Mesendoderm (in vitro differentiated cells): ENCODE results near the gene KCNK5.

Source experiments
- DNase-seq: peaks from one replicate; pipeline ENCODE4 v3.0.0; 2013
- H2AK5ac ChIP-seq: 2 replicates; pipeline ENCODE4 v1.6.1; 2013; ENCODE audit warnings: low read length, inconsistent platforms
- H2BK120ac ChIP-seq: 2 replicates; pipeline ENCODE4 v1.6.1; 2013; ENCODE audit warnings: low read depth, mild to moderate bottlenecking, low read length, moderate library complexity, mixed read lengths
- H2BK15ac ChIP-seq: replicated peaks from 2 replicates; pipeline ENCODE4 v1.6.1; 2013; ENCODE audit warnings: low read depth, mild to moderate bottlenecking, moderate library complexity
- H2BK5ac ChIP-seq: 2 replicates; pipeline ENCODE4 v1.6.1; 2013; ENCODE audit warnings: low read length, inconsistent platforms
- H3K18ac ChIP-seq: 2 replicates; pipeline ENCODE4 v1.6.1; 2013; ENCODE audit warnings: mild to moderate bottlenecking, low read length, mixed read lengths
- H3K23ac ChIP-seq: one replicate; pipeline ENCODE4 v1.6.1; 2013; ENCODE audit warnings: low read length
- H3K27ac ChIP-seq: 2 replicates; pipeline ENCODE4 v1.5.1; 2013; ENCODE audit warnings: low read depth, mild to moderate bottlenecking, inconsistent platforms, low read length, moderate library complexity
- H3K27me3 ChIP-seq: 2 replicates; pipeline ENCODE4 v1.6.1; 2013; ENCODE audit warnings: low read length, control low read depth, mild to moderate bottlenecking, inconsistent platforms; ENCODE audit not compliant: insufficient read depth, poor library complexity
- H3K36me3 ChIP-seq: 2 replicates; pipeline ENCODE4 v1.6.1; 2013; ENCODE audit warnings: low read length, inconsistent platforms; ENCODE audit not compliant: control insufficient read depth, insufficient read depth
- H3K4ac ChIP-seq: one replicate; pipeline ENCODE4 v1.6.1; 2013; ENCODE audit warnings: low read depth, mild to moderate bottlenecking, low read length, moderate library complexity
- H3K4me1 ChIP-seq: 2 replicates; pipeline ENCODE4 v1.6.1; 2013; ENCODE audit warnings: low read depth, low read length, inconsistent platforms; ENCODE audit not compliant: control insufficient read depth
- H3K4me2 ChIP-seq: 2 replicates; pipeline ENCODE4 v1.6.1; 2013; ENCODE audit warnings: low read length
- H3K4me3 ChIP-seq: 2 replicates; pipeline ENCODE4 v1.5.1; 2013; ENCODE audit warnings: mild to moderate bottlenecking, low read length
- H3K56ac ChIP-seq: one replicate; pipeline ENCODE4 v1.6.1; 2013; ENCODE audit warnings: low read length
- H3K79me1 ChIP-seq: 2 replicates; pipeline ENCODE4 v1.6.1; 2013; ENCODE audit warnings: low read length, inconsistent platforms
- H3K79me2 ChIP-seq: 2 replicates; pipeline ENCODE4 v1.6.1; 2013; ENCODE audit warnings: mild to moderate bottlenecking, low read length; ENCODE audit not compliant: control insufficient read depth, insufficient read depth
- H3K9ac ChIP-seq: 2 replicates; pipeline ENCODE4 v1.6.1; 2013; ENCODE audit warnings: low read length, inconsistent platforms
- H4K5ac ChIP-seq: one replicate; pipeline ENCODE4 v1.6.1; 2013; ENCODE audit warnings: low read length
- H4K8ac ChIP-seq: one replicate; pipeline ENCODE4 v1.6.1; 2013; ENCODE audit warnings: low read depth, mild to moderate bottlenecking, control low read depth, low read length, moderate library complexity
- WGBS: extraction: QIAGEN DNeasy Blood & Tissue Kit; methylation state at CpG from one replicate; pipeline ENCODE4 v1.1.7; 2013; ENCODE audit warnings: low lambda C conversion rate, missing lambda C conversion rate; ENCODE audit not compliant: insufficient coverage; ENCODE audit errors: extremely low coverage; 5-methylcytosine and 5-hydroxymethylcytosine counted together

Gene KCNK5

DNA sequence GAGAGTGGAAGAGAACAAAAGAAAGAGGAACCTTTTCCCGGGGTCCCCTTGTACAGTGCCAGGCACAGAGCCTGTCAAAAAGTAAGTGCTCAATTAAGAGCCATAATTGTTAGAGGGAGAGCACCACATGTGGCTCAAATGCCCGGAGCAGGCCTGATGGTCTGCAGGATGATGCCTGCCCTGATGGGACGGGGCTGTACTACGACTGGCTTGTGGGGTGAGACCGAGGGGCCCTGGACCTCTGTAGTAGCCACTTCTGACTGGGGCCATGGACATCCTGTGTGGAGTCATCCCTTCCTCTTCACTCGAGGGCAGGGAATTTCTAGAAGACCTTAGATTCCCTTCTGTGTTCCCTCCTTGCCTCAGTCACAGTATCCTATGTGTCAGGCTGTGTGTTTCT is 47.9 kb downstream of the KCNK5 start:
- no peak overlapping the region for H3K56ac ChIP-seq
- H3K4me1 ChIP-seq: no peaks in the 10 kb centered on the region
- DNase-seq: no peak
- no peak overlapping the region for H3K23ac ChIP-seq
- H2AK5ac ChIP-seq: no peak overlapping the region
- H2BK5ac ChIP-seq: no peak overlapping the region
- H3K18ac ChIP-seq: no peak overlapping the region
- no peak overlapping the region for H4K8ac ChIP-seq
- H3K27me3 ChIP-seq: no peaks in the 10 kb centered on the region
- H3K79me2 ChIP-seq: no peaks in the 10 kb centered on the region
- H2BK15ac ChIP-seq: no peak overlapping the region
- no peak overlapping the region for H3K4me2 ChIP-seq
- no peak overlapping the region for H3K4ac ChIP-seq
- no peak overlapping the region for H3K27ac ChIP-seq
- H2BK120ac ChIP-seq: no peak overlapping the region
- H3K9ac ChIP-seq: no peak overlapping the region
- H3K4me3 ChIP-seq: no peak overlapping the region
- no peaks in the 10 kb centered on the region for H3K79me1 ChIP-seq
- H3K36me3 ChIP-seq: no peaks in the 10 kb centered on the region
- H4K5ac ChIP-seq: no peak overlapping the region
- WGBS: no CpG with 5 or more reads among the region's 6 CpGs

DNA sequence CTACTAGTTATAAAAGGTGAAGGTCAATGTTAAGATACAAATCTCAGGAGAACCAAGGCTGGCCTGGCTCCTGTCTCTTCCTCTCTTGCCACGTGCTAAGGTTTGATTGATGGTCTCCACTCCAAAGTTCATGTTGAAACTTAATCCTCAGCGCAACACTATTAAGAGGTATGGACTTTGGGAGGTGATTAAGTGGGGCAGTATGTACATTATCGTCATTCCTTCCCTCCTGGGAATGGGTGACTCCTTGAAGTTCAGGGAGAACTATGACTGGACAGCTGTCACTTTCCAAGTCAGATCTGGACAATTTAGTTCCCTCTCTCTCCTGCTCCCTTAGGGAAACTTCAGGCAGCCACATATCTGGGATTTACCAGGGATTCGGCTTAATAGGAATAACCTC is 50.5 kb downstream of the KCNK5 start:
- no peaks in the 10 kb centered on the region for H3K4me1 ChIP-seq
- no peak overlapping the region for H2BK15ac ChIP-seq
- H3K4me2 ChIP-seq: no peak overlapping the region
- no peaks in the 10 kb centered on the region for H3K27me3 ChIP-seq
- WGBS: no CpG with 5 or more reads among the region's 4 CpGs
- no peak overlapping the region for H3K23ac ChIP-seq
- H3K79me1 ChIP-seq: no peaks in the 10 kb centered on the region
- no peak overlapping the region for H2BK5ac ChIP-seq
- no peak overlapping the region for H3K4ac ChIP-seq
- no peak overlapping the region for H3K56ac ChIP-seq
- H3K4me3 ChIP-seq: no peak overlapping the region
- no peak overlapping the region for H3K9ac ChIP-seq
- no peak overlapping the region for H2AK5ac ChIP-seq
- H3K36me3 ChIP-seq: no peaks in the 10 kb centered on the region
- H4K8ac ChIP-seq: no peak overlapping the region
- no peak overlapping the region for H3K18ac ChIP-seq
- no peak overlapping the region for H3K27ac ChIP-seq
- no peak overlapping the region for H4K5ac ChIP-seq
- no peak for DNase-seq
- H2BK120ac ChIP-seq: no peak overlapping the region
- no peaks in the 10 kb centered on the region for H3K79me2 ChIP-seq

DNA sequence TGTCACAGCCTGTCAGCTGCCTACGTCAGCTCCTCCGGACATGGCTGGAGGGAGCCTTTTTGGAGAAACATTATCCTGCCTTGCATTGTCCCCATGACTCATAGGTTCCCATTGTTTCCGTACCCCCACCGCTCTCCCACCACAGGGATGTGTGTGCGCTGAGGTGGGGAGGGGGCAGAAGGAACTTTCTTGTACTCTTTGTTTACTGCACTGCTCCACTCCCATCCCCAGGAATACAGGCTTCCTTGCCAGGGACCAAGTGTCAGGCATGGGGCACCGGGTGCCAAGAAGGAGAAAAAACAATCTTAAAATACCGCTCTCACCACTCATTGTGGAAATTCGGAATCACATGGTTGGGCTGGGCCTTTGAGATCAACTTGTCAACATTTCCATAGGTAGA is 51.0 kb downstream of the KCNK5 start:
- no peak overlapping the region for H2BK5ac ChIP-seq

DNA sequence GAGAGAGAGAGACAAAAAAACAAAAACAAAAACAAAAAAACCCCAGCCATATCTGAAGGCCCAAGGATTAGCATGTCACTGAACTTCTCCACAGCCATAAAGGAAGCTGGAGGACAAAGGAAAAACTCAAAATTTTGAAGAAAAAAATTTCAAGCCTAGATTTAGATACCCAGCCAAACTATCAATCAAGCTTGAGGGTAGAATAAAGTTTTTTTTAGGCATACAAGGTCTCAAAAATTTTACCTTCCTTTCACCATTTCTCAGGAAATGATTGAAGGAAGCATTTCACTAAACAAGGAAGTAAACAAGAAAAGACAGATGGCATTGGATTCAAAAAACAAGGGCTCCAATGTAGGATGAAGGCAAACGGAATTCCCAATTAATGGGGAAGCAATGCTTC is 52.1 kb downstream of the KCNK5 start:
- no peak overlapping the region for H2BK5ac ChIP-seq
- H4K5ac ChIP-seq: no peak overlapping the region
- H3K4me2 ChIP-seq: no peak overlapping the region
- no peaks in the 10 kb centered on the region for H3K79me1 ChIP-seq
- no peak overlapping the region for H3K18ac ChIP-seq
- no peaks in the 10 kb centered on the region for H3K27me3 ChIP-seq
- no peak overlapping the region for H3K9ac ChIP-seq
- H2BK120ac ChIP-seq: no peak overlapping the region
- no peak overlapping the region for H3K4me3 ChIP-seq
- H3K36me3 ChIP-seq: no peaks in the 10 kb centered on the region
- H2AK5ac ChIP-seq: no peak overlapping the region
- H3K27ac ChIP-seq: no peak overlapping the region
- H3K4ac ChIP-seq: no peak overlapping the region
- H4K8ac ChIP-seq: no peak overlapping the region
- no peak for DNase-seq
- H3K23ac ChIP-seq: no peak overlapping the region
- H2BK15ac ChIP-seq: no peak overlapping the region
- no CpG with 5 or more reads among the region's 1 CpG for whole genome bisulfite sequencing
- no peaks in the 10 kb centered on the region for H3K4me1 ChIP-seq
- no peaks in the 10 kb centered on the region for H3K79me2 ChIP-seq
- H3K56ac ChIP-seq: no peak overlapping the region

More for the DNA sequence above, 51.0 kb downstream of the KCNK5 start:
- Histone ChIP-seq H3K4me1 (no peaks in the 10 kb centered on the region), H2BK15ac (no peak overlapping the region), H3K4me2 (no peak overlapping the region), H3K27me3 (no peaks in the 10 kb centered on the region), H4K5ac (no peak overlapping the region), H3K79me2 (no peaks in the 10 kb centered on the region), H3K27ac (no peak overlapping the region), H3K4ac (no peak overlapping the region), H3K9ac (no peak overlapping the region), H2AK5ac (no peak overlapping the region), H3K79me1 (no peaks in the 10 kb centered on the region), H3K4me3 (no peak overlapping the region), H3K36me3 (no peaks in the 10 kb centered on the region), H3K56ac (no peak overlapping the region), H3K23ac (no peak overlapping the region), H3K18ac (no peak overlapping the region), H2BK120ac (no peak overlapping the region), H4K8ac (no peak overlapping the region)
- no CpG with 5 or more reads among the region's 8 CpGs for WGBS
- DNase-seq: no peak

DNA sequence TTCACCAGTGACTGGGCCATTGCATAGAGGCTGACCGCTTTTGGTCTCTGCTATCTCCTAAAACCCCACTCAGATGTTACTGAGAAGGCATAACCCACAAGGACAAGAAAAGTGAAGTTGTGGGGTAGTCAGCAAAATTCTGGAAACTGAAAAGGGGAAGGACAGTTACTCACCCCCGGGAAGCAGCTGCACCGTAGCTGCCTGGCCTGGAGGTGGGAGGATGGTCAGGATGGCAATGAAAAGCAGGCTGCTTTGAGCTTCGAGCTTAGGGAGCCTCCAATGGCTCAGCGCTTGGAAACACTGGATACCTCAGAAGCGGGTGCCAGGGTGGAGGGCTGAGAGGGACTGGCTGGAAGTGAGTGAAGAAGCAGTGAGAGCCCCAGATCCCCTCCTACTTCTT is 56.0 kb downstream of the KCNK5 start:
- no peak overlapping the region for H2AK5ac ChIP-seq
- H3K9ac ChIP-seq: no peak overlapping the region
- no peak overlapping the region for H4K8ac ChIP-seq
- H4K5ac ChIP-seq: no peak overlapping the region
- H2BK5ac ChIP-seq: no peak overlapping the region
- no peak overlapping the region for H3K4ac ChIP-seq
- no peak overlapping the region for H3K23ac ChIP-seq
- no peak overlapping the region for H2BK15ac ChIP-seq
- no peak overlapping the region for H2BK120ac ChIP-seq
- no peaks in the 10 kb centered on the region for H3K27me3 ChIP-seq
- H3K4me3 ChIP-seq: no peak overlapping the region
- H3K27ac ChIP-seq: no peak overlapping the region
- no peak overlapping the region for H3K4me2 ChIP-seq
- no peak for DNase-seq
- no peaks in the 10 kb centered on the region for H3K4me1 ChIP-seq
- H3K18ac ChIP-seq: no peak overlapping the region
- no peaks in the 10 kb centered on the region for H3K36me3 ChIP-seq
- H3K56ac ChIP-seq: no peak overlapping the region
- WGBS: no CpG with 5 or more reads among the region's 6 CpGs
- H3K79me1 ChIP-seq: no peaks in the 10 kb centered on the region
- H3K79me2 ChIP-seq: no peaks in the 10 kb centered on the region

DNA sequence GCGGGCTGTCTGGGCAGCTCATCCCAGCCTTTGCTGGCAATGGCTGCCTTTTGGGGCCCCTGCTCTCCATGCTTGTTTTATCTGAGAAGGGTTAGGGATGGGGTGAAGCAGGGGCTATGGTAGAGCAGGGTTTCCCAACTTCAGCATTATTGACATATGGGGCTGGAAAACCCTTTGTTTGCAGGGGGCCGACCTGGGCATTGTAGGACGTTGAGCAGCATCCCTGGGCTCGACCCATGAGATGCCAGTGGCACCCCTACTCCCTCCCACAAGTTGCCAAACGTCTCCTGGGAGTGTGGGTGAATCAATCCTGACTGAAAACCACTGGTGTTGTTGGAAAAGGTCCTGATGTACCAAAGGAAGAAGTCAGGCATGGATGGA is 56.9 kb downstream of the KCNK5 start:
- Histone ChIP-seq H2BK120ac (no peak overlapping the region), H3K36me3 (no peaks in the 10 kb centered on the region), H4K5ac (no peak overlapping the region), H3K56ac (no peak overlapping the region), H4K8ac (no peak overlapping the region), H2BK15ac (no peak overlapping the region), H3K27me3 (no peaks in the 10 kb centered on the region), H2BK5ac (no peak overlapping the region), H3K79me1 (no peaks in the 10 kb centered on the region), H3K27ac (no peak overlapping the region), H3K4me1 (no peaks in the 10 kb centered on the region), H3K4me2 (no peak overlapping the region), H3K4me3 (no peak overlapping the region), H3K18ac (no peak overlapping the region), H3K4ac (no peak overlapping the region), H3K79me2 (no peaks in the 10 kb centered on the region), H3K9ac (no peak overlapping the region), H3K23ac (no peak overlapping the region), H2AK5ac (no peak overlapping the region)
- no CpG with 5 or more reads among the region's 5 CpGs for WGBS
- no peak for DNase-seq
